H1 (cell line): ENCODE measurements around the gene CRADD.

Source experiments
- CTCF ChIP-seq, 3 experiments: IDR thresholded peaks; 1 replicate in 2 of 3; 2 replicates in 1 of 3; pipeline versions ENCODE4 v1.5.1 to v1.6.1; 2011; ENCODE audit warnings: low read length in 3 of 3, mild to moderate bottlenecking in 3 of 3, inconsistent platforms in 2 of 3, low read depth in 1 of 3, moderate library complexity in 1 of 3; ENCODE audit not compliant: insufficient read depth in 1 of 3; ENCODE audit errors: control extremely low read depth in 1 of 3
- EZH2 ChIP-seq: fragments of 200-600 bp; sonication (generic); IDR thresholded peaks from 2 replicates; pipeline ENCODE4 v1.7.1; 2012; ENCODE audit warnings: low read depth, mild to moderate bottlenecking, moderate library complexity, low read length, inconsistent platforms; ENCODE audit not compliant: severe bottlenecking
- PHF8 ChIP-seq: fragments of 200-600 bp; sonication (generic); conservative IDR thresholded peaks from 2 replicates; pipeline ENCODE4 v1.7.1; 2012; ENCODE audit warnings: low read depth, mild to moderate bottlenecking, inconsistent platforms, low read length, moderate library complexity
- POLR2A ChIP-seq, 2 experiments: IDR thresholded peaks; 1 replicate in 1 of 2; 2 replicates in 1 of 2; pipeline ENCODE4 v1.6.1; 2011; ENCODE audit warnings: low read depth in 2 of 2, low read length in 2 of 2, mild to moderate bottlenecking in 2 of 2; ENCODE audit errors: control extremely low read depth in 1 of 2
- RAD21 ChIP-seq, 2 experiments: IDR thresholded peaks in 1 of 2; conservative IDR thresholded peaks in 1 of 2; 2 replicates each; pipeline ENCODE4 v1.6.1; 2011; ENCODE audit warnings: low read depth in 2 of 2, low read length in 2 of 2, improper control_type of control experiment in 1 of 2, inconsistent platforms in 1 of 2, mild to moderate bottlenecking in 1 of 2, moderate library complexity in 1 of 2
- TEAD4 ChIP-seq: IDR thresholded peaks from 2 replicates; pipeline ENCODE4 v1.6.1; 2012; ENCODE audit warnings: low read depth, low read length, inconsistent platforms, mixed read lengths

- TF ChIP-seq TEAD4 (no peak), CTCF (IDR thresholded peaks at IDR 0.05; ENCODE audit: control extremely low read depth in 1 of 3, insufficient read depth in 1 of 3, low read depth in 1 of 3, low read length in 3 of 3) (no peak), EZH2 (no peak), POLR2A (IDR thresholded peaks at IDR 0.05; ENCODE audit: control extremely low read depth in 1 of 2, low read depth in 2 of 2, low read length in 2 of 2) (no peak), RAD21 (IDR thresholded peaks at IDR 0.05 in 1 of 2, conservative IDR thresholded peaks at IDR 0.05 in 1 of 2; ENCODE audit: low read depth in 2 of 2, low read length in 2 of 2) (no peak), PHF8 (no peak)
Observed at GRCh38 chr12:93939641-93940325, 262.6 kb downstream of the CRADD start.
